ENCODE data around the gene TRIM40. TPM values are rescaled to one million over a fixed set of nuclear protein-coding genes. Genes with fewer than 3 reads are reported as not detected.

The TRIM40 gene
- total and polyA plus RNA-seq, 2 experiments from 2014 or later = not detected

- Histone ChIP-seq H3K79me2 (replicated peaks; ENCODE audit: insufficient read depth) (no peaks in the 10 kb centered on the region), H2AFZ (no peak overlapping the region), H3K27me3 (ENCODE audit: insufficient read depth) (peaks cover 11% of the 10 kb centered on the region), H3K4me3 (no peak overlapping the region), H3K4me2 (no peak overlapping the region), H3K27ac (ENCODE audit: low read depth) (no peak overlapping the region), H3K4me1 (ENCODE audit: insufficient read depth) (no peaks in the 10 kb centered on the region), H3K36me3 (ENCODE audit: insufficient read depth) (no peaks in the 10 kb centered on the region), H4K20me1 (replicated peaks; ENCODE audit: insufficient read depth) (no peaks in the 10 kb centered on the region), H3K9me2 (ENCODE audit: insufficient read depth) (no peaks in the 10 kb centered on the region), H3F3A (replicated peaks; ENCODE audit: low read depth) (no peaks in the 10 kb centered on the region)
- H3K27ac Mint-ChIP-seq = no peak overlapping the region
- TF ChIP-seq NANOG (IDR thresholded peaks at IDR 0.05; ENCODE audit: borderline replicate concordance) (no peak), STAT1 (IDR thresholded peaks at IDR 0.05; ENCODE audit: unreplicated experiment) (no peak), ZNF114 (CRISPR knock-in tag; IDR thresholded peaks at IDR 0.05) (no peak), REST (IDR thresholded peaks at IDR 0.05; ENCODE audit: unreplicated experiment) (no peak), EZH2phosphoT487 (IDR thresholded peaks at IDR 0.05; ENCODE audit: unreplicated experiment) (no peak), CTCF (conservative IDR thresholded peaks at IDR 0.05; ENCODE audit: low read depth in 2 of 2) (no peak), EZH2 (IDR thresholded peaks at IDR 0.05; ENCODE audit: low read depth, unreplicated experiment) (no peak), ETS1 (IDR thresholded peaks at IDR 0.05) (no peak), POLR2AphosphoS5 (IDR thresholded peaks at IDR 0.05; ENCODE audit: low read depth) (no peak), CREB1 (CRISPR knock-in tag; IDR thresholded peaks at IDR 0.05; ENCODE audit: low read depth) (no peak), ZNF462 (CRISPR knock-in tag; IDR thresholded peaks at IDR 0.05) (no peak), JUNB (IDR thresholded peaks at IDR 0.05; ENCODE audit: unreplicated experiment) (no peak), ZNF331 (CRISPR knock-in tag; IDR thresholded peaks at IDR 0.05; ENCODE audit: low read depth) (no peak)
- peaks cover under 1% of the 10 kb centered on the region for H3K27me3 Mint-ChIP-seq (ENCODE audit: insufficient read depth, low read depth, poor library complexity)
- ATAC-seq (no peak), DNase-seq (ENCODE audit: low spot score) (no peak)
- H3K9me3 Mint-ChIP-seq = peaks cover 4% of the 10 kb centered on the region; the same call in 1 of the 3 replicates
- H3K4me3 Mint-ChIP-seq = no peak overlapping the region
- no peaks in the 10 kb centered on the region for H3K36me3 Mint-ChIP-seq (ENCODE audit: low read depth)
- H3K4me1 Mint-ChIP-seq = peaks cover 5% of the 10 kb centered on the region; the same call in 2 of the 3 replicates
Observed at GRCh38 chr6:30178837-30179236, 42.9 kb downstream of the TRIM40 start.
